HG02588 (cell line): ENCODE data around the gene TRIM17.

Source experiments
- ATAC-seq: cut with Tn5 transposase; IDR thresholded peaks from one replicate; pipeline ENCODE4 v1.9.1; 2021; ENCODE audit warnings: mild to moderate bottlenecking, moderate library complexity; ENCODE audit not compliant: unreplicated experiment

Gene TRIM17, protein sequence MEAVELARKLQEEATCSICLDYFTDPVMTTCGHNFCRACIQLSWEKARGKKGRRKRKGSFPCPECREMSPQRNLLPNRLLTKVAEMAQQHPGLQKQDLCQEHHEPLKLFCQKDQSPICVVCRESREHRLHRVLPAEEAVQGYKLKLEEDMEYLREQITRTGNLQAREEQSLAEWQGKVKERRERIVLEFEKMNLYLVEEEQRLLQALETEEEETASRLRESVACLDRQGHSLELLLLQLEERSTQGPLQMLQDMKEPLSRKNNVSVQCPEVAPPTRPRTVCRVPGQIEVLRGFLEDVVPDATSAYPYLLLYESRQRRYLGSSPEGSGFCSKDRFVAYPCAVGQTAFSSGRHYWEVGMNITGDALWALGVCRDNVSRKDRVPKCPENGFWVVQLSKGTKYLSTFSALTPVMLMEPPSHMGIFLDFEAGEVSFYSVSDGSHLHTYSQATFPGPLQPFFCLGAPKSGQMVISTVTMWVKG

DNA sequence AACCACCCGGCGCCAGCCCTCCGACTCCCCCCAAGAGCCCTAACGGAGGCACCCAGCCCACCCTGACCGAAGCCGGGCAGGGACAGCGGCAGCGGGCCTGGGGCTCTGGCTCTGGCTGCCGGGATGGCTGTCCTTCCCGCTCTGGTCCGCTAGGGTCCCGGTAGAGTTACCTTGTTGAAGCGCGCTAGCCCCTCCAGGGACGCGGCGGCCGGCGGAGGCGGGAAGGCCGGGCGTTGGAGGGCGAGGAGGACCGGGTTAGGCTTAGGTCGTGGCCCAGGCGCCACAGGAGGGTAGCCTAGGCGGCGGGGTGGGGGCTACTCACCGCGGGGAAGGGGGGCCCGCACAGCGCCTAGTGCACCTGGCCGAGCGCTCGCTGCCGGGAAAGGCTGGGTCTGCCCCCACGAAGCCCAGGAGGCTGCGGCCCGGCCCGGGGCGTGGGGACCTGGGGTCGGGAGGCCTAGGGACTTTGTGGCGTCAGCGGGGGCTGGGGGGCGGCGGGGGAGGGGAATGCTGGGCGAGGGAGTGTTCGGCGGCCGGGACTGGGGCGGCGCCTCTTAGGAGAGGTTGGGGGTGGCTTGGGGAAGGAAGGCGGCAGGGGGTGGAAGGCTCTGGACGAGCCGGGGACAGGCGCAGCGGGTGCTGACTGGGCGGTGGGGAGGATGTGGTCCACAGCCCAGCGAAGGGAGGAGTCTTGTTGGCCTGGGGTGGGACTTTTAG, at the start of gene TRIM17:
Gene TRIM17 (minus strand): TSS at position 645 of the 717 bp plus-strand sequence. CDS start 1,789 bp downstream, outside the sequence.
- ATAC-seq: no peak

DNA sequence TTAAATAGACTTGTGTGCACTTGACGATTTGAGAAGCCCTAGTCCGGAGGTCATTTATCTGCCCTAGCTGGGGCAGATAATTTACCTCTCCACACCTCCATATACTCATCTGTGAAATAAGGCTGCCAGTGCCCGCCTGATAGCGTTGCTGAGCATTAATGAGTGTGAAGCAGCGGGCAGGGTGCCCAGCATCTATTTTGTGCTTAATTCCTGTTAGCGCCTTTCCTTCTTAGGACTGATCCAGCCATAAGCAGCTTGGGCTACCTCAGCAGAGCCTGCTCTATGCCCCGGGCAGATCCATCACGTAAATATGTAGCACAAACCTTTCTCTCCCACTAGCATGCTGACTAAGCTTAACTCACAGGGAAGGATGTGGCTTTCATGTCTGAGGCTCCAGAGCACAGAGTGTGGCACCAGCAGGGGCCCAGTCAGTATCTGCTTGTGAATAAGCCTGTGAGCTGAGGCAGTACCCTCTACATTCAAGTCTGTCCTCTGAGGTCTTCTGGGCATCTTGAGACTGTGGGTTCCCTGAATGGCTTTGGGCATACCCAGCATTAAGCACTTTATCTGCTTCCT, 49.0 kb upstream of the TRIM17 start:
- ATAC-seq: no peak

DNA sequence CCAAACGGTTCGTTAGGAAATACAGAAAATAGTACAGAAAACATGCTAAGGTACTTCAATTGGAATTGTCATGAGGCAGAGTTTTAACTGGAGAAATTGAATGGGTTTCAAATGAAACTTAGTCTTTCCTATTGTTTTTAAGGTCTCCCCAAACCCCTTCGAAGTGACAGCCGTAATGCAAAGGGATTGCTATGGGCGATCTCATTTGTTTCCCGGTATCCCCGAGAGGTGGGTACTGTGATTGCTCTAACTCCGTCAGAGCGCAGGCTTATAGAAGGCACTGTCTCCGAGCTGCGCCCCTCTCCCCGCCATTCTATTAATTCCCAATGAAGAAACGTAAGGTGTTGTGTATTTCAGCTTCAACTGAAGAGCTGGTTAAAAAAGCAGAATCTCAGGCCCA, 48.5 kb upstream of the TRIM17 start:
- no peak for ATAC-seq

DNA sequence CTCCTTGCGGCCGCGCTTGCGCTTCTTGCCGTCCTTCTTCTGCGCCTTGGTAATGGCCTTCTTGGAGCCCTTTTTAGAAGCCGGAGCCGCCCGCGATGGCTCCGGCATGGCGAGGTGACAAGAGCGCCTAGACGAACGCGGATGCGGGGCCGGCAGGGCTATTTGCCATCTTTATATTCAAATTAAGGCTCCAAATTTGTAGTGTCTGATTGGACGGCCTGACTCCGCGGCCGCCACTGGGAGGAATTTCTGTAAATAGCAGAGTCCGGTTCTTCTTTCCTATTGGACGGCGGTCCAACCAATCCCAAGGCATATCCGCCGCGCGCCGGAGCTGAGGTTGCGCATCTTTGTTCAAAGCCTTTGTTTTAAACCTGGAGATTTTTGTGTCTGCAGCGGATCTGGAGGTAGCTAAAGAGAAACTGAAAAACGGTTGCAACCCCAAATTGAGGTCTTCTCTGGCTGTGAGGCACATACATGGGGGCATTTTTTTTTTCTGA, 47.9 kb upstream of the TRIM17 start:
- peak; percentile 88 for ATAC-seq

DNA sequence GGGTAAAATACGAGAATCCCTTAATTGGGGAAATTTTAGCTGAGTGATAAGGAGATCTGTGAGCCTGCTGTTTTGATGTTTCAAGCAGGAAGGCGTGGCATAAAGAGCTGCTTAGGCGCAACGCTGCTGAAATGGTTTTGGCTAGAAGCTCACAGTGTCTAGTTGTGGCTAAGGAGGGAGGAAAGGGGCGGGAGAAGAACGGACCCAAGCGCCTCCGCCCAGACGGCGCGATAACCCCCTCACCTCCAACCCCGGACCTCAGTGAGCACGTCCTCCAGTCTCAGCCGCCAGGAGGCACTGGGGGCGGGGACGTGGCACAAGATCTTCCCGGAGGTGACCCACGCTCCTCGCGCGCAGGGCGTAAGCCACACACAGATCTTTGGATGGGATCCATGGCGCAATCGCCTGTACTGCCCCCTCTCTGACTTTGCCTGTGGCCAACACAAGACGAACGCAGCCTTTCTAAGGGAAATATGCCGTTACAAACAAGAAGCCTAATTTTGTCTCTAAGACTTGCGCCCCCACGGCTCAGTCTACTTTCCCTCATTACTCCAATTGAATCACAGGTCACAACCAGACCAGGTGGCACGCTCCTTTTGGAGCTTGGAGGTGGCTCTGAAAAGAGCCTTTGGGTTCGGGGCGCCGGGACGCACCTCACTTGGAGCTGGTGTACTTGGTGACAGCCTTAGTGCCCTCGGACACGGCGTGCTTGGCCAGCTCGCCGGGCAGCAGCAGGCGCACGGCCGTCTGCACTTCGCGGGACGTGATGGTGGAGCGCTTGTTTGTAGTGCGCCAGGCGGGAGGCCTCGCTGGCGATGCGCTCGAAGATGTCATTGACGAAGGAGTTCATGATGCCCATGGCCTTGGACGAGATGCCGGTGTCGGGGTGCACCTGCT, 47.1 kb upstream of the TRIM17 start:
- ATAC-seq: peak; percentile 45

DNA sequence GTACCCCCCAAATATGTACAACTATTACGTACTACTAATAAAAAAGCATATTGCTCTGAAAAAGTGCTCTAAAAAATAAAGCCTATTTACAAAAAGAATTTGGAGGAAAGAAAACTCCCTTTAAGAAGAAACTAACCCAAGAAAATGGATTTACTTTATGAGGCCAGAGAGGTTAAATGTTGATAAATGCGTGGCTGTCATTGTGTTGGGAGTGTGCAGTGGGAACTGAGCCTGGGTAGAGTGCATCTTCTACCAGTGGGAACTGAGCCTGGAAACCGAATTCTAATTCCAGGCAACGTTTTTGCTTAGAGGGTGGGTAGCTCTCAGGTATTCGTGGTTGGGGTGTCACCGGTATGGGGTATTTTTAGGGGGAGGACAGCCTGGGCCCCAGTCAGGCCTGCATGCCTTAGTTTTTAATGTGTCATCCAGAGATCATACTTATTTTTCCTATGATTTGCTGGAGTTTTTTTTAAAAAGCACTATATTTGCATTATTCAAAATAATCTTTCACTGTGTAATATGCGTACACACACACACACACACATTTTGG, 46.4 kb upstream of the TRIM17 start:
- ATAC-seq: no peak

DNA sequence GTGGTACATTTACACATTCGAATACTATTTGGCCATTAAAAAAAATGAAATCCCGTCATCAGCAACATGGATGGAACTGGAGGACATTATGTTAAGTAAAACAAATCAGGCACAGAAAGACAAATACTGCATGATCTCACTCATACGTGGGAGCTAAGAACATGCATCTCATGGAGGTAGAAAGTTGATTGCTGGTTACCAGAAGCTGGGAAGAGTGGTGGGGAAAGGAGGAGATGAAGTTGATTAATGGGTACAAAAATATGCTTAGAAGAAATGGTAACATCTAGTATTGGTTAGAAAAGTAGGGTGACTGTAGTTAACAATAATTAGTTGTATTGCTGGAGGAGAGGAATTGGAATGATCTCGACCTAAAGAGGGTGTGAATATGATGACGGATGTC, 45.9 kb upstream of the TRIM17 start:
- ATAC-seq: no peak

DNA sequence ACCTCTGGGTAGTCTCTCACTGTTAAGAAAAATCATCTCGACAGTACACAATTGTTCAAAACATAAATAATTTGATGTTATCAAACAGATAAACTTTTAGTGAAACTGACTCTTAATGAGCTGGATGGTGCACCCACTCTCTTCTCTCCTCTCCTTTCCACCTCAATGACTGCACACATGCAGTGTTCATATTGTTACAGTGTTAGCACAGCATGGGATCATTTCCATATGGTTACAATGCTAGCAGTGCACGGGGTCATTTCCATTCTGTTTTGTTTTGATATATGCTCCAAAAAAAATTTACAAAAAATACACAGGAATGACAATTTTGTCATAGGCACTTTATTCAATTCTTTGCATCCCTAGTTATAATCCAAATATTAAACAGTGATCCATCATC, 44.2 kb upstream of the TRIM17 start:
- no peak for ATAC-seq

DNA sequence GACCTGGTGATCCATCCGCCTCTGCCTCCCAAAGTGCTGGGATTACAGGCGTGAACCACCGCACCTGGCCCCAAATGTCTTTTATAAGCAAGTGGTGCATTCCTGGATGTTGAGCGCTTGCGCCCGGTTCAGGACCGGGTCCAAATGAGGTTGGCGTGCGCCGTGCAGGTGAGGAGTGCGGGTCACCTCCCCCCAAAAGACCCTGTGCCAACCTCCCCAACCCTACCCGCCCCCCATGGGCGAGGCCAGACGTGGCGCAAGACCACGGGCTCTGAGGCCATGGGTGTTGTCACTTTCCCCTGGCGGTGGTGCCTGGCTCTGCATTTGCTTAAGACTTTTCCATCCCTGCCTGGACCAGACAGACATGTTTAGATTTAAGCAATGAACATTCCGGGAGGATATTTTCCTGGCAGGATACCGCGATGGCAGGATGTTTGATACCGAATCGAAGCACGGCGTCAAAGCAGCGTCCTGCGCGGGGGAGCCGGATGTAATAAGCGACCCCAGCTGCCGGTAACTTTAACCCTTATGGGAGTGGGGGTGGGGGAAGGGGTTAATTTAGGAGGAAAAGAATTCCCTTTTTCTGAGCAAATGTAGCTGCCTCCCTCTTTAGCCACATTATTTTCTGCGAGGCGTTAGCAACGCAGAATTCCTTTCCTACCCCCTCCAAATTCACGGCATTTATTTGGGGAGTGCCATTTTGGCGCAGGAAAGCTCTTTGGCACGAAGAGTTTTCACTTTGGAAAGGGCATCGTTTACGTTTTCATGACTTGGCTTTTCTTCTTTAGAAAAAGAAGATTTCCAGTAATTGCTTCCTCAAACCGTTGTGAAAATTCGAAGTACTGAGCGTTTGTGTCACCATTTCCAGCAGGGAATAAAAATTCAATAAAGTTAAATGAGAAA, 42.7 kb upstream of the TRIM17 start:
- no peak for ATAC-seq

DNA sequence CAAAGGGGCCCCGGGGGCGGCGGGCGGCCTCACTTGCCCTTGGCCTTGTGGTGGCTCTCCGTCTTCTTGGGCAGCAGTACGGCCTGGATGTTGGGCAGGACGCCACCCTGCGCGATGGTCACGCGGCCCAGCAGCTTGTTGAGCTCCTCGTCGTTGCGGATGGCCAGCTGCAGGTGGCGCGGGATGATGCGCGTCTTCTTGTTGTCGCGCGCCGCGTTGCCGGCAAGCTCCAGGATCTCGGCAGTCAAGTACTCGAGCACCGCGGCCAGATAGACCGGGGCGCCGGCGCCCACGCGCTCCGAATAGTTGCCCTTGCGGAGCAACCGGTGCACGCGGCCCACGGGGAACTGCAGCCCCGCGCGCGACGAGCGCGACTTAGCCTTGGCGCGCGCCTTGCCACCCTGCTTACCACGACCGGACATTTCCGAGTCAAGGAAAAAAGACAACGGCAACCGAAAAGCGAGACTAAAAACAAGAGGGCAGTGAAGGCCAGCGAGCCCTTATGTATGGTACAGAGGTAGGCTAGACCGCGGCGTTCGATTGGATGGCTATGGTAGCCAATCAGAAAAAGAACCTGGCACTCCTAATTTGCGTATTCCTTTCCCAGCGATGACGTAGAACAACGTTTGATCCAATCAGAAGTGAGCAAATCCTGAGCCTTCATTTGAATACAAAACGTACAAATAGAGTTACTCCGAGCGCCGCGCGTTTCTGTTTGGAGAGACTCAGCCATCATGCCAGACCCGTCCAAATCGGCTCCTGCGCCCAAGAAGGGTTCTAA, 40.9 kb upstream of the TRIM17 start:
- ATAC-seq: peak; percentile 88

DNA sequence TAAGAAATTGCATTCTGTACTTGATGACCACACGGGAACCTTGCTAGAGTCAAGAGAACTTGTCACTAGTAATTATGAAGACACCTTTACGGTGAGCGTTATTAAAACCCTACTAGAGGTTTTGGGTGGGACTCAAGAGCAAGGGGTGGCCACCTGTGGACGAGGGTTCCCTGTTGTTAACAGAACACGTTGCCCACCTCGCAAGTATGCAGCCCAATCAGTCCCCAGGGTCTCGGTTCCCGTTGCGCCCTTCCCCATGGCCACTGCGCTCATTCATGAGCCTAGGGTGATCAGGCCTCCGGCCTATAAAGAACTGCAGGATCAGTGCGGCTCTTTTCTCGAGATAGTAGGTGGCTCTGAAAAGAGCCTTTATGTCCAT, 40.3 kb upstream of the TRIM17 start:
- ATAC-seq: peak; percentile 1

DNA sequence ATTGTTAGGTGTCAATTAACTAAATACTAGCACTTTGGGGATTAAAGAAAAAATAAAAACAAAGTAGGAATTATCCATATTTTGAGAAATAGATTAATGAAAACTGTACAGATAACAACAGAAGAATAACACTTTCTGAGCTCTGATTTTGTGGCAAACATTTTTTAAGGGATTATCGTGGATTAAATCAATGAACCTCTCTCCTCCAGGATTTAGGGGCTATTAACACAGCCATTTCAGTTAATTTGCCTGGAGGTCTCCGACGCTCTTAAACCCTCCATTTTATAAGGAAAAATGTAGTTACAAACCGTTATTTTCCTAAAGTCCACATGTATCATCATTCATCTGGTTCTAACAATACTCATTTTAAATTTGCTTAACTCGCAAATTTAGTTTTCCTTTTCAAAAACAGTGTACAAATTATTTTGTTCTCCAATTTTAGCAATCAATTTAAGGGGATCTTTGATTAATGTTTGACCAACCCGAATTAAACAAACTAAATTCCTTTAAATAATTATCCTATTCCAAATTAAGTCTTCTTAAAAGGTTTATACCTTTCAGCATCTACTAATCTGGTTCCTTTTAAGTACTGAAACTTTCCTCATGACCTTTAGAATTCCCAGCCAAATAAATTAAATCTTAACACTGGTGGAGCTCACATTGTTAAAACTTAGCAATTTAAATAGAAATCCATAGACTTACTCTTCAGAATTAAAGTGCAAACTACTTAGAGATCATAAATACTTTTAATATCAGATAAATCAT, 39.8 kb upstream of the TRIM17 start:
- no peak for ATAC-seq

DNA sequence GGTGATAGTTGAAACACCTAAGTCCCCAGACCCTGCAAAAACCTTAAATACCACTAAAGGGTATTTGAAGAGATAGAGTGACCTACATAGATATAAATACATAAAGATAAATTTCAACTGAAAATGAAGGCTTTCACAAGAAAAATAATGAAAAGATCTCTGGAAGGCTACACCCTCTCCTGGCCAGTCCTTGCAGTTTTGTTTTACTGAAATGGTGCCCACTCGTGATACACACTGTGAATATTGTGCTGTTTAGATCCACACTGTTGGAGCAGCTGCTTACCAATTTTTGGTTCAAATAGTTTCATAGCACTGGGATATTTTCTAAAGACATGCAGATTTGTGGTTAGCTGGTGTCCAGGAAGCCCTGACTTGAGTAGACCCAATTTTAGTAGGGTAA, 39.1 kb upstream of the TRIM17 start:
- no peak for ATAC-seq

DNA sequence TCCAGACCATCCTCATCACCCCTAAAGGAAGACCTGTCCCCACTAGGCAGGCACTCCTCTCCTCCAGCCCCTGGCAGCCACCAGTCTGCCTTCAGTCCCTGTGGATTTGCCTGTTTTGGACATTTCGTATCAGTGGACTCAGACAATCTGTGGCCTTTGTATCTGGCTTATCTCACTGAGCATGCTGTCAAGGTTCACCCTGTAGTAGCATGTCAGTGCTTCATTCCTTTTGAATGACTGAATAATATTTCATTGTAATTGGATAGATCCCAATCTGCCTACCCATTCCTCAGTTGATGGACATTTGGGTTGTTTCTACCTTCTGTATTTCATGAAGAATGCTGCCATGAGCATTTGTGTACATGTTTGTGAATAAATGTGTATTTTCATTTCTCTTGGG, 37.6 kb upstream of the TRIM17 start:
- no peak for ATAC-seq

DNA sequence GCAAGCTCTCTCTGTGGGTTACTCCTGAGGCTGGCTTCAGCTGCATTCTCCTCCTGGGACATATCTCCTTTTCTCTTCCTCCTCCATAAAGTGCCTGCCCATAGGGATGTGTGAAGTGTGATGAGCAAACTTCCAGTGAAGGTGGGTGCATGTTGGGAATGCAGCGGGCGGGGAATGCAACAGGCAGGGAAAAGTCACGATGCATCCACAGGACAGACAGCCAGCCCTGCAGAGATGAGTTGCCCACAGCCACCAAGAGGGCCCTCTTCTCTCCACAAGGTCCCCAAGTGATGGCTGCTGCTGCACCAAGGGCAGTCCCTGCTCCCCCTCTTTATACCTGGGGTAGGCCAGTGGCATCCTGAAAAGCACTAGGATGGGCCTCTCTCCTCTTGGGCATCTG, 37.0 kb upstream of the TRIM17 start:
- ATAC-seq: no peak

DNA sequence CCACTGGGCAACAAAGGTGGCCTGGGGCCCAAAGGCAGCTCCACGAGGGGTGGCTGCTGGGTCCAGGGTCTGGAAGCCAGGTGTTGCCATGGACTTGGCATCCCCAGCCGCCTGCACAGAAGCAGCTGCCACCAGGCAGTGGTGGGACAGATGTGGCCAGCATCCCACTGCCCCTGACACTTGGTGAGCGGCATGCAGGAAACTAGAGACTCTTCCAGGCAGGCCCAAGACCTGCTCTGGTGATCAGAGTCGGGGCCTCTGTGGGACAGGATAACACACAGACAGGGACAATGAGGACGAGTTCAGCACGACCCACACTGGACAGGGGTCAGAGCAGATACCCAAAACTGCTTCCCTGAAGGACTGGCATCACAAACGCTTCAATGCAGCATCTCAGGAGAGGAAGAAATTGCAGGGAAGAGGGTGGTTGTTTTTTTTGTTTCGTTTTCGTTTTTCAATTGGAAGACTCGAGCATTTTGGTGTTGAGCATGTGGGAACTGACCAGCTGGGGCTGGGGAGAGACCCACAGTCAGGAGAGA, 36.4 kb upstream of the TRIM17 start:
- ATAC-seq: no peak

DNA sequence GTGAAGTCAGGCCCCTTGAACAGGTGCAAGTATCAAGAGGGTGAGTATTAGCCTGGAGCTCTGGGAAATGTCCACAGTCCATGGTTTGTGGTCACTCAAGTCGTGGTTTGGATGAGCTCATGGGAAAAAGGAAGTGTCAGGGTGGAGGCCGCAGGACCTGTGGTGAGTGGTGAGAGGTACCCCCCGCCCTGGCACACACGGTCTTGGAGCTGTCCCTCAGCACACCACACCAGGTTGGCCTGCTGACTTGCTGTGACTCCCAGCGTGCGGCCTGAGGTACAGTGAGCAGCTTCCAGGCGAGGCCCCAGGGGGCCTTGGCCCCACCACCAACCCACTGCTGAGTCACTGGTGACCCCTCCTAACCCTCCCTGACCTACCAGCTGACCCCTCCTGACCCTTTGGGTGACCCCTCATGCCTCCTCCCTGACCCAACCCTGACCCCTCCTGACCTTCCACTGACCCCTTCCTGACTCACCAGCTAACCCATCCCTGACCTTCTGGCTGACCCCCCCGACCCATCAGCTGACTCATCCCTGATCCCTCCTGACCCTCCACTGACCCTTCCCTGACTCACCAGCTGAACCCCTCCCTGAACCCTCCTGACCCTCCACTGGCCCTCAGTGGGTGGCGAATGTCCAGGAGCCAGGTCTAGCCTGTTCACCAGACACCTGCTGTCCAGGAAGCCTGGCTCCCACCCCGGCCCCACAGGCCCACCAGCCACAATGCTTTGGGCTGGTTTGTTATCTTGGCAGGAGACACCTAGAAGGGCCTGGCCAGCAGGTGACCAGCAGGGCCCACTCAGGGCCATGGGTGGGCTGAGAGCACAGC, 35.7 kb upstream of the TRIM17 start:
- no peak for ATAC-seq
